GM21515 (cell line): ENCODE results near the gene WNK2.

Experiments
- ATAC-seq: cut with Tn5 transposase; IDR thresholded peaks from one replicate; pipeline ENCODE4 v1.9.1; 2021; ENCODE audit not compliant: unreplicated experiment

WNK2 gene

GRCh38 chr9:93185266-93186214 is 1.6 kb downstream of the WNK2 start:
- ATAC-seq = no peak

GRCh38 chr9:93186215-93186945 is 2.4 kb downstream of the WNK2 start:
- no peak for ATAC-seq

GRCh38 chr9:93187047-93187446 is 3.1 kb downstream of the WNK2 start:
- ATAC-seq = no peak

- ATAC-seq = no peak
Observed at GRCh38 chr9:93187574-93187973, 3.6 kb downstream of the WNK2 start.

- no peak for ATAC-seq
Observed at GRCh38 chr9:93188426-93189368, 4.8 kb downstream of the WNK2 start.

GRCh38 chr9:93189369-93190132 is 5.6 kb downstream of the WNK2 start:
- ATAC-seq = no peak

- ATAC-seq = no peak
Observed at GRCh38 chr9:93190133-93190525, 6.2 kb downstream of the WNK2 start.

- ATAC-seq = no peak
Observed at GRCh38 chr9:93190656-93191353, 6.9 kb downstream of the WNK2 start.

- no peak for ATAC-seq
Observed at GRCh38 chr9:93191354-93191660, 7.4 kb downstream of the WNK2 start.

GRCh38 chr9:93192721-93193387 is 8.9 kb downstream of the WNK2 start:
- ATAC-seq = no peak

GRCh38 chr9:93193388-93194220 is 9.7 kb downstream of the WNK2 start:
- ATAC-seq = no peak

- ATAC-seq = no peak
Observed at GRCh38 chr9:93194221-93194625, 10.3 kb downstream of the WNK2 start.

- no peak for ATAC-seq
Observed at GRCh38 chr9:93194641-93195040, 10.7 kb downstream of the WNK2 start.

GRCh38 chr9:93196096-93197055 is 12.4 kb downstream of the WNK2 start:
- no peak for ATAC-seq

GRCh38 chr9:93197670-93198069 is 13.7 kb downstream of the WNK2 start:
- no peak for ATAC-seq

GRCh38 chr9:93198117-93198837 is 14.3 kb downstream of the WNK2 start:
- no peak for ATAC-seq
